Panc1 (cell line): ENCODE measurements around the gene PSMA8. TPM values are rescaled to one million over a fixed set of nuclear protein-coding genes. Genes with fewer than 3 reads are reported as not detected.
A peak's percentile ranks its signal among the peaks of the same experiment; 100 is the strongest.

Source experiments
- ATAC-seq: fragments of 200-7000 bp; cut with Tn5 transposase; 2 replicates; pipeline ENCODE4 v1.9.1; 2020; ENCODE audit warnings: mild to moderate bottlenecking, moderate library complexity
- BruUV-seq: library from RNA; stranded (reverse); fragments of 400-500 nt; replicated peaks from 2 replicates; lab custom pipeline; 2021; lab: Mats Ljungman, UMichigan
- CTCF ChIA-PET: fragments of 300-600 bp; sonication (Branson Sonifier 250); formaldehyde crosslinking; loops from one replicate; lab custom pipeline; 2022; ENCODE audit warnings: antibody characterized with exemption; lab: Charles Lee
- POLR2A ChIA-PET: fragments of 300-600 bp; sonication (Branson Sonifier 250); formaldehyde crosslinking; loops from one replicate; lab custom pipeline; 2022; ENCODE audit warnings: antibody characterized with exemption; lab: Charles Lee
- DNase-seq: peaks from one replicate; pipeline ENCODE4 v3.0.0-alpha.2; 2010; ENCODE audit warnings: low read depth, low spot score
- H3K27ac ChIP-seq: 2 replicates; pipeline ENCODE4 v1.5.1; 2011; ENCODE audit warnings: mild to moderate bottlenecking, low read length, inconsistent platforms
- H3K27me3 ChIP-seq: fragments of 200-500 bp; sonication (Bioruptor generic); 2 replicates; pipeline ENCODE4 v1.6.0; 2014; ENCODE audit warnings: low read length, inconsistent platforms; ENCODE audit not compliant: control insufficient read depth, insufficient read depth
- H3K36me3 ChIP-seq: fragments of 200-500 bp; sonication (Bioruptor generic); 2 replicates; pipeline ENCODE4 v1.5.1; 2014; ENCODE audit warnings: inconsistent platforms, mild to moderate bottlenecking, low read length, moderate library complexity; ENCODE audit not compliant: control insufficient read depth, insufficient read depth
- H3K4me1 ChIP-seq: 2 replicates; pipeline ENCODE4 v1.5.1; 2011; ENCODE audit warnings: inconsistent platforms, mild to moderate bottlenecking, low read length, moderate library complexity; ENCODE audit not compliant: control insufficient read depth, insufficient read depth
- H3K4me3 ChIP-seq, 2 experiments: 2 replicates each; pipeline ENCODE4 v1.5.1; 2011 to 2012; ENCODE audit warnings: low read depth in 2 of 2, low read length in 2 of 2, mild to moderate bottlenecking in 2 of 2, inconsistent platforms in 1 of 2, moderate library complexity in 1 of 2
- H3K9me3 ChIP-seq: fragments of 200-500 bp; sonication (Bioruptor generic); 2 replicates; pipeline ENCODE4 v1.5.1; 2014; ENCODE audit warnings: low read depth, mild to moderate bottlenecking, inconsistent platforms, low read length, moderate library complexity; ENCODE audit not compliant: control insufficient read depth, insufficient read depth
- POLR2AphosphoS5 ChIP-seq: IDR thresholded peaks from 2 replicates; pipeline ENCODE4 v1.6.1; 2012; ENCODE audit warnings: mild to moderate bottlenecking, low read depth, low read length, moderate library complexity
- REST ChIP-seq, 2 experiments: IDR thresholded peaks; 2 replicates each; pipeline ENCODE4 v1.6.1; 2011 to 2012; ENCODE audit warnings: low read depth in 2 of 2, control low read depth in 1 of 2, low read length in 1 of 2, mild to moderate bottlenecking in 1 of 2, moderate library complexity in 1 of 2; ENCODE audit not compliant: insufficient read depth in 1 of 2
- SIN3A ChIP-seq: IDR thresholded peaks from 2 replicates; pipeline ENCODE4 v1.6.1; 2012; ENCODE audit warnings: low read depth, mild to moderate bottlenecking, low read length, moderate library complexity, borderline replicate concordance; ENCODE audit not compliant: insufficient read depth
- TCF7L2 ChIP-seq: IDR thresholded peaks from 2 replicates; pipeline ENCODE4 v1.6.1; 2011; ENCODE audit warnings: mild to moderate bottlenecking, low read depth, low read length, inconsistent platforms
- in situ Hi-C: cut with HindIII; loops from 2 replicates; pipeline ENCODE4 v1.10.0; 2016; ENCODE audit warnings: low sequenced_read_pairs, low pct_unique_long_range_greater_than_20kb
- intact Hi-C: fragments of 100-400 bp; cut with micrococcal nuclease; formaldehyde crosslinking; loops from one replicate; pipeline ENCODE4 v1.10.0; 2022; ENCODE audit not compliant: unreplicated experiment
- total RNA-seq: library from RNA; stranded (reverse); gene quantifications from one replicate; pipeline ENCODE4 v1.2.1, GENCODE V29; 2021; ENCODE audit not compliant: unreplicated experiment
- TF ChIP-seq, protein P1 (sequence below): fragments of 450-650 bp; IDR thresholded peaks from 2 replicates; pipeline ENCODE4 v1.5.1; 2017; ENCODE audit warnings: mild to moderate bottlenecking

PSMA8 gene
- total RNA-seq, 1 experiment from 2014 or later, result not detected

GRCh38 chr18:26227051-26227670, 93.5 kb downstream of the PSMA8 start:
- intact Hi-C loops (loop anchor here (5.0 kb wide), 1 partner anchor 135 kb away; the partner anchor contains the start of gene SS18), in situ Hi-C loops (no loop called here)
- Histone ChIP-seq H3K27me3 (no peaks in the 10 kb centered on the region), H3K4me3 (peak overlapping the region; percentile 76 to 83), H3K9me3 (no peaks in the 10 kb centered on the region), H3K27ac (peak overlapping the region; percentile 77), H3K4me1 (peaks cover 11% of the 10 kb centered on the region), H3K36me3 (no peaks in the 10 kb centered on the region; the same call in 1 of the 2 replicates)
- CTCF ChIA-PET, result no interaction called here
- DNase-seq (no peak), ATAC-seq (peak; percentile 30)
- TF ChIP-seq REST (IDR thresholded peaks at IDR 0.05; ENCODE audit: insufficient read depth in 1 of 2, low read depth in 2 of 2, low read length in 1 of 2) (no peak), SIN3A (no peak), POLR2AphosphoS5 (no peak), TCF7L2 (no peak)
- TF ChIP-seq, protein P1, sequence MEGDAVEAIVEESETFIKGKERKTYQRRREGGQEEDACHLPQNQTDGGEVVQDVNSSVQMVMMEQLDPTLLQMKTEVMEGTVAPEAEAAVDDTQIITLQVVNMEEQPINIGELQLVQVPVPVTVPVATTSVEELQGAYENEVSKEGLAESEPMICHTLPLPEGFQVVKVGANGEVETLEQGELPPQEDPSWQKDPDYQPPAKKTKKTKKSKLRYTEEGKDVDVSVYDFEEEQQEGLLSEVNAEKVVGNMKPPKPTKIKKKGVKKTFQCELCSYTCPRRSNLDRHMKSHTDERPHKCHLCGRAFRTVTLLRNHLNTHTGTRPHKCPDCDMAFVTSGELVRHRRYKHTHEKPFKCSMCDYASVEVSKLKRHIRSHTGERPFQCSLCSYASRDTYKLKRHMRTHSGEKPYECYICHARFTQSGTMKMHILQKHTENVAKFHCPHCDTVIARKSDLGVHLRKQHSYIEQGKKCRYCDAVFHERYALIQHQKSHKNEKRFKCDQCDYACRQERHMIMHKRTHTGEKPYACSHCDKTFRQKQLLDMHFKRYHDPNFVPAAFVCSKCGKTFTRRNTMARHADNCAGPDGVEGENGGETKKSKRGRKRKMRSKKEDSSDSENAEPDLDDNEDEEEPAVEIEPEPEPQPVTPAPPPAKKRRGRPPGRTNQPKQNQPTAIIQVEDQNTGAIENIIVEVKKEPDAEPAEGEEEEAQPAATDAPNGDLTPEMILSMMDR, result no peak
- BruUV-seq, result no TSS peak
- POLR2A ChIA-PET, result interaction anchor here (0.6 kb wide), 1 partner anchor 210 kb away, joined by 6 read pairs; no protein-coding TSS in a partner anchor

GRCh38 chr18:26228562-26229260, 95.0 kb downstream of the PSMA8 start:
- Histone ChIP-seq H3K4me3 (peak overlapping the region in 1 of 2 experiments; percentile 76; a peak in 1 of 4 replicates), H3K4me1 (peaks cover 11% of the 10 kb centered on the region), H3K36me3 (no peaks in the 10 kb centered on the region; the same call in 1 of the 2 replicates), H3K9me3 (no peaks in the 10 kb centered on the region), H3K27me3 (no peaks in the 10 kb centered on the region), H3K27ac (no peak overlapping the region; the same call in 1 of the 2 replicates)
- intact Hi-C loops, result loop anchor here (5.0 kb wide), 1 partner anchor 136 kb away; the partner anchor contains the start of gene SS18
- ATAC-seq (no peak), DNase-seq (no peak)
- BruUV-seq, result no TSS peak
- in situ Hi-C loops, result no loop called here
- ChIA-PET POLR2A (no interaction called here), CTCF (no interaction called here)
- TF ChIP-seq TCF7L2 (no peak), POLR2AphosphoS5 (no peak), SIN3A (no peak), REST (IDR thresholded peaks at IDR 0.05; ENCODE audit: insufficient read depth in 1 of 2, low read depth in 2 of 2, low read length in 1 of 2) (no peak)
- TF ChIP-seq, protein P1, result no peak
